K562 (cell line): Measurements from ENCODE around the gene TBC1D17. TPM values are rescaled to one million over a fixed set of nuclear protein-coding genes. Genes with fewer than 3 reads are reported as not detected.

Experiments used
- ASH1L ChIP-seq: fragments of 450-650 bp; IDR thresholded peaks from 2 replicates; pipeline ENCODE4 v1.6.1; 2018; ENCODE audit warnings: borderline replicate concordance, mild to moderate bottlenecking, low read depth; ENCODE audit not compliant: partially characterized antibody
- BACH1 ChIP-seq: fragments of 200-800 bp; sonication (Bioruptor generic); IDR thresholded peaks from 2 replicates; pipeline ENCODE4 v1.6.1; 2016; ENCODE audit warnings: missing genetic modification characterization, missing compliant biosample characterization
- BHLHE40 ChIP-seq: IDR thresholded peaks from 2 replicates; pipeline ENCODE4 v1.6.1; 2011; ENCODE audit warnings: low read length, improper control_type of control experiment
- CBFA2T3 ChIP-seq: fragments of 450-650 bp; IDR thresholded peaks from 2 replicates; pipeline ENCODE4 v1.6.1; 2017
- KDM4B ChIP-seq, 2 experiments: fragments of 450-650 bp in 1 of 2; sonication (generic) in 1 of 2; IDR thresholded peaks; 2 replicates each; pipeline ENCODE4 v1.6.1; 2016 to 2017; ENCODE audit warnings: borderline replicate concordance in 2 of 2, antibody characterized with exemption in 1 of 2, low read depth in 1 of 2, mild to moderate bottlenecking in 1 of 2
- MCM3 ChIP-seq: fragments of 450-650 bp; IDR thresholded peaks from 2 replicates; pipeline ENCODE4 v1.6.1; 2016
- MCM5 ChIP-seq: fragments of 450-650 bp; IDR thresholded peaks from 2 replicates; pipeline ENCODE4 v1.6.1; 2016; ENCODE audit warnings: low read depth
- MEF2D ChIP-seq: conservative IDR thresholded peaks from 2 replicates; pipeline ENCODE4 v1.6.1; 2016; ENCODE audit warnings: low read depth, missing genetic modification characterization, missing compliant biosample characterization
- MEIS2 ChIP-seq: fragments of 450-650 bp; IDR thresholded peaks from 2 replicates; pipeline ENCODE4 v1.6.1; 2014; ENCODE audit warnings: mild to moderate bottlenecking; ENCODE audit not compliant: partially characterized antibody
- MNT ChIP-seq, 2 experiments: fragments of 450-650 bp; conservative IDR thresholded peaks; 2 replicates each; pipeline ENCODE4 v1.6.1; 2017; ENCODE audit warnings: mild to moderate bottlenecking in 2 of 2, moderate library complexity in 2 of 2
- NFE2L1 ChIP-seq: fragments of 450-650 bp; IDR thresholded peaks from 2 replicates; pipeline ENCODE4 v1.6.1; 2016; ENCODE audit warnings: missing genetic modification characterization, low read depth, mild to moderate bottlenecking, missing compliant biosample characterization, moderate library complexity, borderline replicate concordance
- PATZ1 ChIP-seq: fragments of 250-450 bp; sonication (Bioruptor Pico); IDR thresholded peaks from 2 replicates; pipeline ENCODE4 v1.5.0; 2020; ENCODE audit warnings: mild to moderate bottlenecking, borderline replicate concordance
- PHTF2 ChIP-seq: fragments of 250-450 bp; sonication (Bioruptor Pico); IDR thresholded peaks from 2 replicates; pipeline ENCODE4 v1.5.0; 2021; ENCODE audit warnings: mild to moderate bottlenecking
- RBM25 ChIP-seq: fragments of 200-400 bp; formaldehyde crosslinking; IDR thresholded peaks from 2 replicates; pipeline ENCODE4 v1.6.1; 2018; ENCODE audit warnings: low read length, low read depth, moderate library complexity; ENCODE audit not compliant: severe bottlenecking
- SNIP1 ChIP-seq: fragments of 450-650 bp; IDR thresholded peaks from 2 replicates; pipeline ENCODE4 v1.7.1; 2017; ENCODE audit warnings: low read depth, mild to moderate bottlenecking
- TCF3 ChIP-seq: sonication (generic); formaldehyde crosslinking; IDR thresholded peaks from 2 replicates; pipeline ENCODE4 v1.4.0; 2020; ENCODE audit warnings: mild to moderate bottlenecking, missing genetic modification reagents
- TCF7 ChIP-seq: sonication (generic); IDR thresholded peaks from 2 replicates; pipeline ENCODE4 v1.6.1; 2016; ENCODE audit warnings: antibody characterized with exemption, borderline replicate concordance
- TEAD4 ChIP-seq, 2 experiments: sonication (generic) in 1 of 2; formaldehyde crosslinking in 1 of 2; IDR thresholded peaks; 2 replicates each; pipeline versions ENCODE4 v1.6.1 to v1.8.0; 2012 to 2022; ENCODE audit warnings: borderline replicate concordance in 1 of 2, inconsistent platforms in 1 of 2, low read length in 1 of 2, mild to moderate bottlenecking in 1 of 2, missing genetic modification reagents in 1 of 2
- ZFP36 ChIP-seq: fragments of 150-350 bp; IDR thresholded peaks from 2 replicates; pipeline ENCODE4 v1.6.1; 2018; ENCODE audit warnings: low read length, low read depth; ENCODE audit not compliant: partially characterized antibody
- ZNF134 ChIP-seq: fragments of 250-450 bp; sonication (Bioruptor Pico); conservative IDR thresholded peaks from 2 replicates; pipeline ENCODE4 v1.4.0; 2020
- ZNF785 ChIP-seq: fragments of 250-450 bp; sonication (Bioruptor Pico); IDR thresholded peaks from 2 replicates; pipeline ENCODE4 v1.4.0; 2020; ENCODE audit warnings: mild to moderate bottlenecking
- polyA plus RNA-seq, 8 experiments: library from polyadenylated mRNA; depleted of rRNA in 4 of 8; stranded (reverse) in 5 of 8; unstranded in 3 of 8; fragments of >200 nt; fragmentation: Nextera tagmentation in 2 of 8; fragmentation: Illumina TruSeq in 1 of 8; extraction: Ambion mirVana in 2 of 8; extraction: Trizol in 1 of 8; gene quantifications; 2 replicates each; pipeline versions ENCODE4 v1.2.1 to v1.2.3, GENCODE V29; 2011 to 2014; ENCODE audit warnings: inconsistent platforms in 1 of 8, missing spikeins in 1 of 8
- total RNA-seq, 7 experiments: library from RNA; depleted of rRNA in 6 of 7; stranded (reverse); fragments of >200 nt in 6 of 7; fragmentation: Illumina TruSeq in 2 of 7; extraction: Trizol in 2 of 7; gene quantifications; 2 replicates each; pipeline versions ENCODE4 v1.2.1 to v1.2.3, GENCODE V29; 2011 to 2021; ENCODE audit warnings: low replicate concordance in 1 of 7
- TF ChIP-seq, protein P1 (sequence below): fragments of 450-650 bp; IDR thresholded peaks from 2 replicates; pipeline ENCODE4 v1.6.1; 2016
- TF ChIP-seq, protein P2 (sequence below): fragments of 450-650 bp; IDR thresholded peaks from 2 replicates; pipeline ENCODE4 v1.6.1; 2016; ENCODE audit warnings: borderline replicate concordance

Gene TBC1D17
- total and polyA plus RNA-seq, 9 of the 15 experiments (the other 6 are each of a cell fraction or from before 2014, with no cell fraction given) = 0.42 to 16.0 (median 3.8) TPM

GRCh38 chr19:49881672-49882394 lies 4.3 kb downstream of the TBC1D17 start (continued):
- TF ChIP-seq MCM3 (no peak), MEIS2 (no peak), BACH1 (tag) (no peak), PHTF2 (CRISPR knock-in tag) (no peak), PATZ1 (no peak), BHLHE40 (no peak), RBM25 (peak; percentile 54), ZFP36 (no peak), TCF3 (CRISPR knock-in tag) (no peak), NFE2L1 (tag) (no peak), MCM5 (no peak), TCF7 (no peak), ZNF785 (CRISPR knock-in tag) (no peak), SNIP1 (no peak), ASH1L (peak; percentile 58), TEAD4 (IDR thresholded peaks at IDR 0.05; ENCODE audit: low read length) (no peak), TEAD4 (CRISPR knock-in tag; IDR thresholded peaks at IDR 0.05; ENCODE audit: borderline replicate concordance) (no peak), CBFA2T3 (no peak), ZNF134 (CRISPR knock-in tag) (no peak), MEF2D (tag) (no peak), MNT (conservative IDR thresholded peaks at IDR 0.05) (no peak), KDM4B (IDR thresholded peaks at IDR 0.05; ENCODE audit: borderline replicate concordance in 2 of 2, low read depth in 1 of 2) (no peak)
- TF ChIP-seq, protein P1, sequence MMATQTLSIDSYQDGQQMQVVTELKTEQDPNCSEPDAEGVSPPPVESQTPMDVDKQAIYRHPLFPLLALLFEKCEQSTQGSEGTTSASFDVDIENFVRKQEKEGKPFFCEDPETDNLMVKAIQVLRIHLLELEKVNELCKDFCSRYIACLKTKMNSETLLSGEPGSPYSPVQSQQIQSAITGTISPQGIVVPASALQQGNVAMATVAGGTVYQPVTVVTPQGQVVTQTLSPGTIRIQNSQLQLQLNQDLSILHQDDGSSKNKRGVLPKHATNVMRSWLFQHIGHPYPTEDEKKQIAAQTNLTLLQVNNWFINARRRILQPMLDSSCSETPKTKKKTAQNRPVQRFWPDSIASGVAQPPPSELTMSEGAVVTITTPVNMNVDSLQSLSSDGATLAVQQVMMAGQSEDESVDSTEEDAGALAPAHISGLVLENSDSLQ = peak; percentile 97
- TF ChIP-seq, protein P2, sequence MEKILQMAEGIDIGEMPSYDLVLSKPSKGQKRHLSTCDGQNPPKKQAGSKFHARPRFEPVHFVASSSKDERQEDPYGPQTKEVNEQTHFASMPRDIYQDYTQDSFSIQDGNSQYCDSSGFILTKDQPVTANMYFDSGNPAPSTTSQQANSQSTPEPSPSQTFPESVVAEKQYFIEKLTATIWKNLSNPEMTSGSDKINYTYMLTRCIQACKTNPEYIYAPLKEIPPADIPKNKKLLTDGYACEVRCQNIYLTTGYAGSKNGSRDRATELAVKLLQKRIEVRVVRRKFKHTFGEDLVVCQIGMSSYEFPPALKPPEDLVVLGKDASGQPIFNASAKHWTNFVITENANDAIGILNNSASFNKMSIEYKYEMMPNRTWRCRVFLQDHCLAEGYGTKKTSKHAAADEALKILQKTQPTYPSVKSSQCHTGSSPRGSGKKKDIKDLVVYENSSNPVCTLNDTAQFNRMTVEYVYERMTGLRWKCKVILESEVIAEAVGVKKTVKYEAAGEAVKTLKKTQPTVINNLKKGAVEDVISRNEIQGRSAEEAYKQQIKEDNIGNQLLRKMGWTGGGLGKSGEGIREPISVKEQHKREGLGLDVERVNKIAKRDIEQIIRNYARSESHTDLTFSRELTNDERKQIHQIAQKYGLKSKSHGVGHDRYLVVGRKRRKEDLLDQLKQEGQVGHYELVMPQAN = no peak
